Activated naive CD4-positive, alpha-beta T cell treated with anti-CD3 and anti-CD28 coated beads, Interleukin-2, amount 50 U/mL, for 16 hours (primary cell): ENCODE measurements around the gene TRPM8.
"Not testable (repeated sequence)": the region's sequence is repeated elsewhere in the genome, so short reads cannot be mapped to it uniquely, and the experiment has no call there.

Source experiments
- DNase-seq: peaks from one replicate; pipeline ENCODE4 v3.0.0-alpha.2; 2020

Gene TRPM8

DNA sequence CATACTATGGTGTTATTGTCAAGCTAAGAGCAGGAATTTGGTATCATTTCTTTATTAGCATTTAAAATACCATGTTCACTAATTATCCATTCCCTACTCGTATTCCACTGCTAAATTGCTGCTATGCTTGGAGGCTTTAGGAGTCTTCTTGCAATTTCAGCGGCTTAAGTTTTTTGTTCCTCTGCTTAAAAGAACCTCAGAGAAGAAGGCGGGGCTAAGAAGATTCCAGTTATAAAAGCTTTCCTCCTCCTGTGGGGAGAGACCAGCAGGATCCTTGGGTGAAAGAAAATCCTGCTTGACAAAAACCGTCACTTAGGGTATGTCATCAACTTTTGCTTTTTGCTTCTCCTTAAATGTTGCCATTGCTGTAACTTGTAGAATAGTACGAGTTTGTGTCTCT lies at the start of gene TRPM8:
Gene TRPM8 (plus strand): TSS at position 258 of the 400 bp plus-strand sequence. CDS start 9,165 bp downstream, outside the sequence.
- DNase-seq: no peak

DNA sequence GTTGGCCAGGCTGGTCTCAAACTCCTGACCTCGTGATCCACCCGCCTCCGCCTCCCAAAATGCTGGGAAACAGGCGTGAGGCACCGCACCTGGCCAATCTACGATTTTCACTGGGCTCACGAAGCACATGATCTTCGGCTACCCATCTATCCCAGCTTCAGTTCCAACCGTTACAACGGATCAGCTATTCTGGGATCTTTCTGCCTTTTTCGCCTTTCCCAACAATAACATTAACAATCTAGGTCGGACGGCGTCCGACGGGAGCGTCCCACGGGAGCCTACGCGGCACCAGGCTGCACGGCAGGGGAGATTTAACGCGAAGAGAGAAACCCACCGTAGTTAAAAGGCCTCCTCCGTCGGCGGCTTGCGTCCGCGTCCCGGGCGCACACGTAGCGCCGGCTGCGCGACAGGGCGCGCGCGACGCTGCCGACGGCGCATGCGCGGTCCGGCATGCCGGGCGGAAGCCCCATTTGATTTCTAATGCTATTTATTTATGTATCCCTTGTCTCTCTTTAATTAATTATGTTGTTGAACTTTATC lies 49.1 kb upstream of the TRPM8 start, which contains the start of gene MSL3B:
Gene MSL3B (minus strand): TSS at position 394 of the 540 bp plus-strand sequence.
- DNase-seq: peak; percentile 65

DNA sequence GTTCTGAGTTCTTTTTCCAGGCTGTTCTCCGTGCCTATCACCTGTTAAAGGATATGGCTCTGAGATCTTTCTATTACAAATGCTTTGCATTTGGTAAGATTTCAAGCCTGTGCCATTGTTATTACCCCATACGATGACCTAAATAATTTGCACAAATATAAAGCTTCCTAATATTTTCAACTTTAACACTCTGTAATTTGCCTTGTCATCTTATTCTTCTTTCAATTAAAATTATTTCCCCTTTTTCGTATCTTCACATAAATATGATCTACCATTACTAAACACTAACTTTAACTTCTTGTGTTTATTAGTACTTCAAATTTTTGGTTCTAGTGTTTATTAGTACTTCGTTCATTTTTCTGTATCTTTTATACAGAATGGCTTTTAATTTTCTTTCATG lies 45.7 kb upstream of the TRPM8 start:
- DNase-seq: no peak

DNA sequence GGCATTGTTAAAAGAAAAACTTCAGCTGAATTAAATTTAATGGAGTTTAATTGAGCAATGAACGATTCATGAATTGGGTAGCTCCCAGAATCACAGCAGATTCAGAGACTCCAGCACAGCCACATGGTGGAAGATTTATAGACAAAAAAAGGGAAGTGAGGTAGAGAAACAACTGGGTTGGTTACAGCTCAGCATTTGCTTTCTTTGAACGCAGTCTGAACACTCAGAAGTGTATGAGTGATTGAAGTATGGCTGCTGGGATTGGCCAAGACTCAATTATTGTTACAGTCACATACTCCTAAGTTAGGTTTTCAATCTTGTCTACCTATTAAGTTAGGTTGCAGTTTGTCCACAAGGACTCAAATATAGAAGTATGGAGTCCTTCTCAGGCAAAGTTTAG lies 45.0 kb upstream of the TRPM8 start:
- not testable (repeated sequence) for DNase-seq

DNA sequence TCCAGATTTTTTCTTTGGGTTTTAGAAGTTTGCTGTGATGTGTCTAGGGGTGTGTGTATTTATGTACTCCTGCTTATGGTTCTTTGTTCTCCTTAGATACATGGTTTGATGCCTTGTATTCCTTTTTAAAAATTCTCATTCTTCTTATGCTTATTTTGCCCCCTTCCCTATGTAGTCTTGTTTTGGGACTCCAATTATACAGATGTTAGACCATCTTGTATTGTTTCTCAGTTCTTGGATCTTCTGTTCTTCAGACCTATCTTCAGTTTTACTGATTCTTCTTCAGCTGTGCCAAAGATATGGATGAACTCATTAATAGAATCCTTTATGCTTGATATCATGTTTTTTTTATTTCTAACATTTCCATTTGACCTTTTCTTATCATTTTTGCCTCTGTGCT lies 34.8 kb upstream of the TRPM8 start:
- no peak for DNase-seq

DNA sequence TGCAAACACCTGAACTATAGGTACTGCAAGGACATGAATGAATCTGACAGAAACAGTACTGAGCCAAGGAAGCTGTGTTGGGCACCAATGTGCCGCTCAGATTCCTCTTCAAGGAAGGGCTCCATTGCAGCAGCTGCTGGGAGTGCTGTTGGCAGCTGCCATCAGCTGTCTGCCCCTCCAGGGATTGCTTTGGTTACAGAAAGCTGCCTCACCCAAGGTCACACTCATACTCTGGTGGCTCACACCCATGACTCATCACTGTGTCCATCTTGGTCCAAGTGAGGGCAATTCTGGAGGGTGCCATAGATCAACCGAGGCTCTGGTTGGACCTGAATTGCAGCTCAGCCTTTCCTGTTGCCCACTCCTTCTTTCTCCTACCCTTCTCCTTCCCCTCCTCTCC lies 24.4 kb upstream of the TRPM8 start:
- no peak for DNase-seq

DNA sequence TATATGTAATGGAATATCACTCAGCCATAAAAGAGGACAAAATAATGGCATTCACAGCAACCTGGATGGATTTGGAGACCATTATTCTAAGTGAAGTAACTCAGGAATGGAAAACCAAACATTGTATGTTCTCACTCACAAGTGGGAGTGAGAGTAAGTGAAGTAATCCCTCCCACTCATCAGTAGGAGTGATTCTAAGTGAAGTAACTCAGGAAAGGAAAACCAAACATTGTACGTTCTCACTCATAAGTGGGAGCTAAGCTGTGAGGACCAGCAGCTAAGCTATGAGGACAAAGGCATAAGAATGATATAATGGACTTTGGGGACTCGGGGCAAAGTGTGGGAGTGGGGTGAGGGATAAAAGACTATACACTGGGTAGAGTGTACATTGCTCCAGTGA lies 20.9 kb upstream of the TRPM8 start:
- not testable (repeated sequence) for DNase-seq

DNA sequence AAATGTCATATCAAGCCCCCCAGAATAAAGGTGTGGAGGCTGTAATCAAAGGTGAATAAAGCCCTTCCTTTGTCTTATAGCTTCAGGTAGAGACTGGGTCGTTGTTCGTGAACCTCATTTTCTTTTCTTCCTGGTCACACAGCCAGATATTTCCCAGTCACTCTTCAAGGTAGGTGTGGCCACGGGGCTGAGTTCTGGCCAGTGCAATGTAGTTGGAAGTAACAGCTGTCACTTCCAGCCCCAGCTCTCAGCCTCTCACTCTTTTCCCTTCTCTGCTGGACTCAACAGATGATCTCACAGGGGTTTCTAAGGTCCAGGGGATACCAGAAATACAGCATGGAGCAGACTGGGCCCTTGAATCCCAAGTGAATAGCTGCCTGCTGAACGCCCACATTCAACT lies 15.8 kb upstream of the TRPM8 start:
- DNase-seq: no peak

DNA sequence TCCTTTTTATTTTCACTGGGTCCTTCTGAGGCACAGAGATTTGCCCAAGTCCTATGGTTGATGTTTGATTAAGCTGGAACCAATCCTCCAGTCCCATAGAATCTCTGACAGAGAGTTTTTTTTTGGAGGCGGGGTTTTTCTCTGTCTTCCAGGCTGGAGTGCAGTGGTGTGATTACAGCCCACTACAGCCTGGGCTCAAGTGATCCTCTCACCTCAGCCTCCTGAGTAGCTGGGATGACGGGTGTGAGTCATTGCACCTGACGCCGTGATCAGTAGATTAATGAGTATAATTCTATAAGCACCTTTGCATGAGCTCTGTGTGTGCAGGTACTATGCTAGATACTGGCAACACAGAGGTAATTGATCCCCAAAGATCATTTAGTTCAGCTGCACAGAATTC lies 15.3 kb upstream of the TRPM8 start:
- no peak for DNase-seq

DNA sequence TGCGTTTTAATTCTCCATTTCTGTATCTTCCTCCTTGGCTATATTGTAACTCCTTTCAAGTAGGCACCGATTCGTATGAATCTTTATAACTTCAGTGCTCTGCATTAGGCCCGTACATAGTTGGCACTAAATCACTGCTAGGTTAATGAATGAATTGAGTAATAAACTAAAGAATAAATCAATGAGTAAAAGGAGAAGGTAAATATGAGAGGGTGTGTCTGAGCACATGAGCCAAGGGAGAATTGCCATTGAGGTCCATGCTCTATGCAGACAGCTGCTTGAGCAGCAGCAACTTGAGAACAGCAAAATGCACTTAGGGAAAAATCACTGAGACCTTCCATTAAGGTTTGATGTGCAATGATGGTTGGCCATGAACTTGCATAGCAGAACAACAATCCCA lies 11.2 kb upstream of the TRPM8 start:
- DNase-seq: no peak

DNA sequence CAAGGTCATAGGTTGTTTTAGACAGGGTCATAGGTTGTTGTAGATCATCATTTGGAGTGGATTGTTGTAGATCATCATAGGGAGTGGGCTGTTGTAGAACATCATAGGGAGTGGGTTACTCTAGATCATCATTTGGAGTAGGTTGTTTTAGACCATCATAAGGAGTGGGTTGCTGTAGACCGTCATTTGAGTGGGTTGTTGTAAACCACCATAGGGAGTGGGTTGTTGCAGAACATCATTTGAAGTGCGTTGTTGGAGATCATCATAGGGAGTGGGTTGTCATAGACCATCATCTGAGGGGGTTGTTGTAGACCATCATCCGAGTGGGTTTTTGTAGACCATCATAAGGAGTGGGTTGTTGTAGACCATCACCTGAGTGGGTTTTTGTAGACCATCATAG lies 9.5 kb upstream of the TRPM8 start:
- no peak for DNase-seq

DNA sequence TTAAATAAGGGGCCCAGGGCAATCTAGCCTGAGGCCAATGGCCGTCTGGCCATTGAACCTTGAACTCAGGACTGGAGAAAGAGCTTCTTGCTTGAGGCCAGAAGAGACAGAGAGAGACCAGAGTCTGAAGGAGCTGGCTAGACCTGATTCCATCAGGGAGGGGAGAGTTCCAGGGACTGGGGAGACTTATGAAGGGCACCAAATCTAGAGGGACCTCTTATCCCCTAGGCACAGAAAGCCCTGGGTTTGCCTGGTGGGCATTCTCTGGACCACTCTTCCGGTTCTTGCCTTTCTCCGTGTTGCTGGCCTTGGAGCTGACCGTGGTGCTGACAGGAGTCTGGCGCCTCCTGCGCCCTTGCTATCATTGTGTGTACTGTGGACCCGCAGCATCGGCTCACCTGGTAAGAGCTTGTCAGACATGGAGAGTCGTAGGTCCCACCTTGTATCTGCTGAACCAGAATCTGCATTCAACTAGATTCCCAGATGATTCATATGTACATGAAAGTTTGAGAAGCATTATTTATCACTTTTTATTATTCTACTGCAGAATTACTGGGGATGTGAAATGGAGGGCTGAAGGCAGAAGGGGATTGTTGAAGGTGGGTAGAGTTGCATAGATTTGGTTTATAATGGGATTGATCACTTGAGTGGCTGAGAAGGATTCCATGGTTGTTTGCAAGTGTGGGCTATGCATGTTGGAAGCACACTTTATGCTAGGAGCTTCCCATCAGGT lies 4.3 kb upstream of the TRPM8 start:
- DNase-seq: no peak

DNA sequence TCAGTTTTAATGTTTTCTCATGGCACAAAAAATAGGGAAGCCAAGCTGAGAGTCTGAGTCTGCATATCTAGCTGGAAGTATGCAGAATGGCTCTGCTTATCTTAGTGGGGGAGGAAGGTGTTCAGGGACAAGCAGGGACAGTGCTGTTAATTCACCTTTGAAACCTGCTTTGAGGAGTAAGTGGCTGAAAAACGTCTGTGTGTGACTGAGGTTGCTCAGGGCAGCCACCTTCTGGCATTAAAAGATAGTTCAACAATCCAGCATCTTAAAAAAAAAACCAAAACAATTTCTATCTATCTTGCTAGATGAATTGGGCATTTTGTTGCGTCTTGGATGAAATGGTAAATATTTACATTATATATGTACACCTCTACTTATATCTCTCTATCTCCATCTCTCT lies 2.0 kb upstream of the TRPM8 start:
- no peak for DNase-seq

DNA sequence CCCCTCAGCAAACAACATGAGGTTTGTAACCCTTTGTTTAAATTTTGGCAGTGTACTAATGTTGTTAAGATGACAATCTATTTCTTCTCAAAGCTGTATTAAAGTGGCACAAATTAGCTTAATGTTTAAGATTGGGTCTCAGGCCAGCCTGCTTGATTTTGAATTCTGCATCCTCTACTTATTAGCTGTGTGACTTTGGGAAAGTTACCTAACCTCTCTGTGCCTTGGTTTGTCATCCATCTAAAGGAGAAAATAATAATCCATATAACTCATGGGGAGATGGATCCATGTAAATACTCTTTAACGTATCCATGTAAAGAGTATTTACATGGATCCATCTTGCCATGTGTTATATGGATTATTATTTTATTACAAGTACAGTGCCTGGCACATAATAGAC lies 2.1 kb downstream of the TRPM8 start:
- no peak for DNase-seq

DNA sequence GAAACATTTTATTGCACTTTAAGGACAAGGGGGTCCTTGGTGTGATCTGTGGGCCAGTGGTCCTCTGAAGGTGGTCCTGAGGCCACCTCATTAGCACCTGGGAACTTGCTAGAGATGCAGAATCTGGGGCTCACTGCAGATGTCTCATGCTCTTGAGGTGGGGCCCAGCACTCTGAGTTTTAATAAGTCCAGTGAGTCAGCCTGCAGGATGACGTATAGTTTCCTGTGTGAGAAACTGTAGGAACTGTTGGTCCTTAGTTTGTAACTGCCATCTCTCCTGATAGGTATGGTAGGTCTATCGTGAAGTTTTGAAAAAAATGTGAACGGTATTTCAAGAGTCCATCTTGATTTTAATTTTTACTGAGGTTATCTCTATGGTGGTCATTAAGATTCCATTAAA lies 2.8 kb downstream of the TRPM8 start:
- no peak for DNase-seq

DNA sequence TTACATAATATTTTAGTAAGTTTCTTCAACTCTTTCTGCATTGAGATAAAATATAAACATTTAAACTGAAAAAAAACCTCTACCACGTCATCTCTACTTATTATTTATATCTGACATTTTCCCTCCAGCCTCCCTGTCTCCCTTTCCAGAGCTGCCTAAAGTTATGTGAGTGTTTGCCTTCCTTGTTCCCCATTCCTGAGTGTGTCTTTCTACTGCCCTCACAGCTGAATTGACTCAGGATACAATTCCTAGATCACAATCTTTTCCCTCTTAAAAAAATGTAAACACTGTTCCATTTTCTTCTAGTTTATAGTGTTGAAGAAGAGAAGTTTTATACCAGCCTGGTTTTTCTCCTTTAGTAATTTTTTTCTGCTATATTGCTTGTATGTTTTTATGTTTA lies 5.3 kb downstream of the TRPM8 start:
- DNase-seq: no peak

DNA sequence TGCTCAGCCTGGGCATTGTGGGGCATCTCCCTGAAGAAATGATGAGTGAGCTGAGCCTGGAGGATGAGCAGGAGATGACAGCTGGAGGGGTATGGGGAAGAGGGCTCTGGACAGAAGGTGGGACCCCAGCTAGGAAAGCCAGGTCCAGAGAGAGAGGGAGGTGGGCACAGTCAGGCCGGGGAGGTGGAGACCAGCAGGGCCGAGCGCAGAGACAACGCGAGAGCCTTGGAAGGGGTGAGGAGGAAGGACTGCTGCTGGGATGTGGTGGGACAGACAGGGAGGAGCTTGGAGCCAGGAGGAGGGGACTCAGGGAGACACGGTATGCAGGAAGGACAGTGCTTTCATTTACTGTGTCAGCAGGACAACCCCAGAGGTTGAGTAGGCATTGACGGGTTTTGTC lies 8.2 kb downstream of the TRPM8 start:
- DNase-seq: no peak

DNA sequence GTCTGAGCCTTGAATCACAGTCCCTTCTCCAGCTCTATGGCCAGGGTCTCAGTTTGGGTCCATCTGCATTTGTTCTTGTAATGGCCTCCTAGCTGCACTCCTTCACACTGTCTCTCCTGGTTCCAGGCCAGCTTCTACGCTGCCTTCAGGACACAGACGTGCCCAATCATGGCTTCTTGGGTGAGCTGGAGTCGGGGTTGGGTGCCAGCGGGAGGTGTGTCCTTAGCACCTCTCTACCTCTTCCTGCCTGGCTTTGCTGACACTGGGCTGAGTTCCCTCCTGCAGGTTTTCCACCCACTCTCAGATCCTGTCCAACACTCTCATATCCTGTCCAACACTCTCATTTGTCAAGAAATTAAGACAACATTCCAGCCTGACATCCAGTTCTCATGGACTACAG lies 9.6 kb downstream of the TRPM8 start:
- DNase-seq: no peak

DNA sequence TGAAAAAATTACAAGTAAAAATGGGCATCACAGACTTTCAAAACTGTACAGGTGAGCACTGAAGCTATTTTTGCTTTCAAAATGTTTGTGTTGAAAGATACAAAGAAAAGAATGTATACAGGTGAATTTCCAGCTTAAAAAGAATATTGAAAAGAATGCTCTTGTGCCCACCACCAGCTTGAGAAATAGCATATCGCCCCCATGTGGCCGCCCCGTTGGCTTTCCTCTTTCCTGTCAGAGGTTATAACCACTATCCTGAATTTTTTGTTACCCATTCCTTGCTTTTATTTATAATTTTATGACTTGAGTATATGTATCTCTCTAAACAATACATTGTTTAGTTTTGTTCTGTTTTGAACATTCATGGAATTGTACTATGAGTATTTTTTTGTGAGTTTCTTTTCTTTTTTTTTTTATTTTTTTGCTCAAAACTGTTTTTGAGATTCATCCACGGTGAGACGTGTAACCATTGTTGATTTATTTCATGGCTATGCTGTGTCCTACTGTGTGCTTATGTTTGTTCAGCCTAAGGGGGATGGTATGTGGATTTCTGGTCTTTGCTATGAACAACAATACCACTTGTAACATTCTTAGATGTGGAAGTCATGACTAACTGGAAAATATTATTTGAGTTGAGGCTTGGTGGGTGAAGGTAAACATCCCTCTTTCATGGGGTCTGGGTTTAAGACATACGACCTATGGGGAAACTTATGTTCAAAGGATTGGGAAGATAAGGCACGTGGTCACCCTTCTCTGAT lies 11.6 kb downstream of the TRPM8 start:
- no peak for DNase-seq

DNA sequence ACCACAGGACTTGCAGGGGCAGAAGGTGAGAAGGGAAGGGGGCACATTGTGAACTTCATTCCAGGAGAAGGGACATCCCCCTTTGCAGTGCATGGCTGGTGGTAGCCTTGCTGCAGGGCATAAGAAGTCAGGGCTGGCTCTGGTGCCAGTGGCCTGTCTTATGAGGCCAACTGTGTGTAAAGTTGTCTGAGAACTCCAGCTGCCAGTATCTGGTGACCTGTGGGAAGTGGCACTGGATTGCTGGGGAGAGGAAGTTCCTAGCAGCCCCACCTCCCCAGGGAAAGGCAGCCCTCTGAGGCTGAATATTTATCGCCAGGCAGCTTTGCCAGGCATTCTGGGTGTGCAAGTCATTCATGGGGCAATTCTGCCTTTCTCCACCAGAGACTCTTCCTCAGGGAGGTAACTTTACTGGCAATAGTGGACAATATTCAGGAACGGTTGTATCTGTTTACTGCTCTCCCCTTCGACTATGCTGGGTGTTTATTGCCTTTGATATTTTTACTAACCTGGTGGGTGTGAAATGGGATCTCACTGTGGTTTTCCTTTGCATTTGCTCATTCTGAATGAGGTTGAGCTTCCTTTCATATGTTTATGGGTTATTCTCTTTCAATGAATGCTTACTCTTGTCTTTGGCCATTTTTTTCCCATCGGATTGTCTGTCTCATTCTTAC lies 12.3 kb downstream of the TRPM8 start:
- no peak for DNase-seq

DNA sequence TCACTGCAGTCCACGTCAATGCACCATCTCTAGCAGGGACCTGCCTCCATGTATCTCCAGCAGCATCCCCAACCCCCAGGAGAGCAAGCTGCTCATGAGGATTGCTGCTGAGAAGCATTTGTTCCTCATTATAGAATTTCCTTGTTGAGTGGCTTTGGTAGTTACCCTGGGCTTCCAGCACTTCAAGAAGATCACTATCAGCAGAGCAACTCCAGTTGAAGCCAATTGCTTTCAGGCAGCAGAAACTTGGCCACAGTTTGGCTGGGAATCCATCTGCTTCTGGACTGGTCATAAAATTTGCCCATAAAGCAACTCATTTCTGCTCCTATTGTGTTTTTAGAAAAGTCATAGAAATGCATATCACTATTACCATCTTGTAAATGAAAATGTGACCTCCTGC lies 17.4 kb downstream of the TRPM8 start:
- DNase-seq: no peak

DNA sequence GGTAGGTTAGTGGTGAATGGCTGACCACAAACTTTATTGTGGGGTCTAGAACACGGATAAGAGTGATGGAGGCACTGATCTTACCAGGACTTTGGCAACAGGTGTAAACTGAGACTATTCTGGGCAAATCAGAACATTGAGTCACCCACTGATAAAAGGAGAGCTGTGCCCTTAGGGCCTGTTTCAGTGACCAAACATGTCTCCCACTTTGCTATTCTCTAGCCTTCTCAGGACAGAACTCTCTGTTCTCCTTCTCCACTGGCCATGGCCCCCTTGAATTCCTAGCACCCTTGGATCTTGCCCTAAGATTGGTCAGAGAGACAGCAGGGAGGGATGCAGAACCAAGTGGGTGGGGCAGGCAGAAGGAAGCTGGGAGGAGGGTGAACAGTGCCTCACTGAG lies 18.3 kb downstream of the TRPM8 start:
- DNase-seq: no peak

DNA sequence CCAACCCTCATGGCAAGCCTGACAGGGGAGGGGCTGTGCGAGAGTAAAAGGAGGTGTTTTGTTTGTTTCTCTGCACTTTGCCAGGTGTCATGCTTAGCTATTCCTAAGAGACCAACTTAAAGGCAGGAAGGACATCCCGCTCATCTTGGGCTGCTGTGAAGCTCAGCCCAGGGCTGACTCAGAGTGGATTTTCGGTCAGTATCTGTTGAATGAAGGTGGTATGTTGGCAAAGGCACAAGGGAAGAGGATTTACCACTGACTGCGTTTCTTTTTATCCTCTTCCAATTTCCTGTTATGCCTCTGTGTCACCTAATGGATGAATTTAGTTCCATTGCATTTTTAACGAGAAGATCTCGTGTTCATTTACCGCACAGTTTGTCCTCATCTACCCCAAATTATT lies 18.9 kb downstream of the TRPM8 start:
- DNase-seq: no peak
